GM23338 (cell line): ENCODE measurements around the gene TPRG1. TPM values are rescaled to one million over a fixed set of nuclear protein-coding genes. Genes with fewer than 3 reads are reported as not detected.

ENCODE experiments used
- ATAC-seq: fragments of 200-7000 bp; cut with Tn5 transposase; 3 replicates; pipeline ENCODE4 v1.9.1; 2020
- DNase-seq: peaks from one replicate; pipeline ENCODE4 v3.0.0-alpha.2; 2015; ENCODE audit warnings: low spot score
- H2AFZ ChIP-seq: fragments of 200-600 bp; sonication (generic); 2 replicates; pipeline ENCODE4 v1.8.0; 2016; ENCODE audit warnings: antibody characterized with exemption, mild to moderate bottlenecking, moderate library complexity
- H3F3A ChIP-seq: fragments of 200-600 bp; sonication (generic); replicated peaks from 2 replicates; pipeline ENCODE4 v1.8.0; 2017; ENCODE audit warnings: antibody characterized with exemption, mixed run types, low read depth
- H3K27ac ChIP-seq: fragments of 200-600 bp; sonication (generic); 2 replicates; pipeline ENCODE4 v1.6.1; 2016; ENCODE audit warnings: low read depth
- H3K27me3 ChIP-seq: fragments of 200-600 bp; sonication (generic); 2 replicates; pipeline ENCODE4 v1.8.0; 2016; ENCODE audit warnings: mild to moderate bottlenecking, mixed run types, moderate library complexity; ENCODE audit not compliant: insufficient read depth
- H3K36me3 ChIP-seq: fragments of 200-600 bp; sonication (generic); 2 replicates; pipeline ENCODE4 v1.8.0; 2016; ENCODE audit warnings: mild to moderate bottlenecking; ENCODE audit not compliant: insufficient read depth
- H3K4me1 ChIP-seq: fragments of 200-600 bp; sonication (generic); 2 replicates; pipeline ENCODE4 v1.8.0; 2016; ENCODE audit warnings: mild to moderate bottlenecking, moderate library complexity; ENCODE audit not compliant: insufficient read depth
- H3K4me2 ChIP-seq: fragments of 200-600 bp; sonication (generic); 2 replicates; pipeline ENCODE4 v1.7.1; 2017; ENCODE audit warnings: mixed run types
- H3K4me3 ChIP-seq: fragments of 200-600 bp; sonication (generic); 2 replicates; pipeline ENCODE4 v1.6.1; 2016; ENCODE audit warnings: mixed run types
- H3K79me2 ChIP-seq: fragments of 200-600 bp; sonication (generic); replicated peaks from 2 replicates; pipeline ENCODE4 v1.8.0; 2017; ENCODE audit warnings: mild to moderate bottlenecking; ENCODE audit not compliant: insufficient read depth
- H3K9me2 ChIP-seq: fragments of 200-600 bp; sonication (generic); 2 replicates; pipeline ENCODE4 v1.8.0; 2017; ENCODE audit not compliant: insufficient read depth
- H4K20me1 ChIP-seq: fragments of 200-600 bp; sonication (generic); replicated peaks from 2 replicates; pipeline ENCODE4 v1.8.0; 2017; ENCODE audit warnings: mild to moderate bottlenecking; ENCODE audit not compliant: insufficient read depth
- H3K27ac Mint-ChIP-seq: 2 replicates; pipeline ENCODE4 v1.8.0; 2020; ENCODE audit warnings: inconsistent platforms, mild to moderate bottlenecking, moderate library complexity, mixed read lengths
- H3K27me3 Mint-ChIP-seq: 3 replicates; pipeline ENCODE4 v1.8.0; 2022; ENCODE audit warnings: low read depth, mild to moderate bottlenecking, moderate library complexity, mixed read lengths, inconsistent platforms; ENCODE audit not compliant: insufficient read depth, poor library complexity
- H3K36me3 Mint-ChIP-seq: 3 replicates; pipeline ENCODE4 v1.8.0; 2021; ENCODE audit warnings: low read depth, mild to moderate bottlenecking, inconsistent platforms, moderate library complexity, mixed read lengths
- H3K4me1 Mint-ChIP-seq: 3 replicates; pipeline ENCODE4 v1.8.0; 2020; ENCODE audit warnings: mild to moderate bottlenecking, inconsistent platforms, mixed read lengths
- H3K4me3 Mint-ChIP-seq: 3 replicates; pipeline ENCODE4 v1.8.0; 2021; ENCODE audit warnings: moderate library complexity, mild to moderate bottlenecking, inconsistent platforms, mixed read lengths
- H3K9me3 Mint-ChIP-seq: 3 replicates; pipeline ENCODE4 v1.8.0; 2020; ENCODE audit warnings: moderate library complexity, mild to moderate bottlenecking, inconsistent platforms, mixed read lengths
- CREB1 ChIP-seq: fragments of 250-450 bp; sonication (Bioruptor Pico); IDR thresholded peaks from 2 replicates; pipeline ENCODE4 v1.5.0; 2020; ENCODE audit warnings: low read depth, mild to moderate bottlenecking, moderate library complexity
- CTCF ChIP-seq, 2 experiments: fragments of 200-600 bp in 1 of 2; sonication (generic) in 1 of 2; conservative IDR thresholded peaks; 2 replicates each; pipeline versions ENCODE4 v1.5.1 to v1.6.1; 2016 to 2017; ENCODE audit warnings: antibody characterized with exemption in 2 of 2, low read depth in 2 of 2, mild to moderate bottlenecking in 2 of 2, moderate library complexity in 1 of 2
- ETS1 ChIP-seq: IDR thresholded peaks from 2 replicates; pipeline ENCODE4 v1.6.1; 2016; ENCODE audit warnings: antibody characterized with exemption
- EZH2 ChIP-seq: fragments of 200-600 bp; sonication (generic); IDR thresholded peaks from one replicate; pipeline ENCODE4 v1.8.0; 2017; ENCODE audit warnings: antibody characterized with exemption, mild to moderate bottlenecking, low read depth; ENCODE audit not compliant: unreplicated experiment
- EZH2phosphoT487 ChIP-seq: fragments of 200-600 bp; sonication (generic); IDR thresholded peaks from one replicate; pipeline ENCODE4 v1.8.1; 2018; ENCODE audit warnings: antibody characterized with exemption; ENCODE audit not compliant: unreplicated experiment
- JUNB ChIP-seq: IDR thresholded peaks from one replicate; pipeline ENCODE4 v1.6.1; 2016; ENCODE audit warnings: antibody characterized with exemption; ENCODE audit not compliant: unreplicated experiment
- NANOG ChIP-seq: IDR thresholded peaks from 2 replicates; pipeline ENCODE4 v1.6.1; 2016; ENCODE audit warnings: antibody characterized with exemption, borderline replicate concordance
- STAT1 ChIP-seq: IDR thresholded peaks from one replicate; pipeline ENCODE4 v1.6.1; 2016; ENCODE audit warnings: antibody characterized with exemption; ENCODE audit not compliant: unreplicated experiment
- ZNF331 ChIP-seq: fragments of 250-450 bp; sonication (Bioruptor Pico); IDR thresholded peaks from 2 replicates; pipeline ENCODE4 v1.5.0; 2020; ENCODE audit warnings: low read depth, mild to moderate bottlenecking, moderate library complexity
- ZNF462 ChIP-seq: fragments of 250-450 bp; sonication (Bioruptor Pico); IDR thresholded peaks from 2 replicates; pipeline ENCODE4 v1.5.0; 2020; ENCODE audit warnings: mild to moderate bottlenecking, moderate library complexity
- polyA plus RNA-seq: library from polyadenylated mRNA; unstranded; fragments of >200 nt; fragmentation: Nextera tagmentation; extraction: Ambion mirVana; gene quantifications from 2 replicates; pipeline ENCODE4 v1.2.1, GENCODE V29; 2016
- total RNA-seq: library from RNA; depleted of rRNA; stranded (reverse); fragments of >200 nt; shearing (Covaris generic); gene quantifications from 2 replicates; pipeline ENCODE4 v1.2.3, GENCODE V29; 2014

TPRG1 gene
- total and polyA plus RNA-seq, 2 experiments from 2014 or later: 0.74 to 1.7 TPM

GRCh38 chr3:189282741-189283140 lies 111.0 kb downstream of the TPRG1 start:
- Mint-ChIP-seq H3K9me3 (no peaks in the 10 kb centered on the region), H3K27ac (no peak overlapping the region), H3K27me3 (no peaks in the 10 kb centered on the region), H3K36me3 (no peaks in the 10 kb centered on the region), H3K4me3 (no peak overlapping the region), H3K4me1 (peaks cover 3% of the 10 kb centered on the region; the same call in 1 of the 3 replicates)
- Histone ChIP-seq H3K27ac (no peak overlapping the region), H3F3A (no peaks in the 10 kb centered on the region), H3K4me3 (no peak overlapping the region), H3K27me3 (no peaks in the 10 kb centered on the region), H4K20me1 (no peaks in the 10 kb centered on the region), H3K4me1 (no peaks in the 10 kb centered on the region), H3K4me2 (no peak overlapping the region), H3K36me3 (no peaks in the 10 kb centered on the region), H2AFZ (peak overlapping the region; percentile 16; the same call in 1 of the 2 replicates), H3K79me2 (no peaks in the 10 kb centered on the region), H3K9me2 (no peaks in the 10 kb centered on the region)
- ATAC-seq (no peak), DNase-seq (no peak)
- TF ChIP-seq NANOG (no peak), JUNB (no peak), EZH2phosphoT487 (no peak)

GRCh38 chr3:189286188-189286587 lies 114.4 kb downstream of the TPRG1 start:
- TF ChIP-seq CREB1 (CRISPR knock-in tag) (no peak), STAT1 (no peak), ZNF462 (CRISPR knock-in tag) (no peak), JUNB (no peak), CTCF (conservative IDR thresholded peaks at IDR 0.05; ENCODE audit: low read depth in 2 of 2) (no peak), NANOG (no peak), EZH2phosphoT487 (no peak), ZNF331 (CRISPR knock-in tag) (no peak), EZH2 (no peak), ETS1 (no peak)
- ATAC-seq: no peak

More at GRCh38 chr3:189286188-189286587, 114.4 kb downstream of the TPRG1 start:
- no peak for DNase-seq
- Histone ChIP-seq H3K27me3 (no peaks in the 10 kb centered on the region), H3K36me3 (no peaks in the 10 kb centered on the region), H4K20me1 (no peaks in the 10 kb centered on the region), H2AFZ (no peak overlapping the region), H3F3A (no peaks in the 10 kb centered on the region), H3K79me2 (no peaks in the 10 kb centered on the region), H3K27ac (no peak overlapping the region), H3K4me2 (no peak overlapping the region), H3K4me1 (peaks cover 8% of the 10 kb centered on the region; the same call in 1 of the 2 replicates), H3K9me2 (no peaks in the 10 kb centered on the region), H3K4me3 (no peak overlapping the region)
- H3K9me3 Mint-ChIP-seq: no peaks in the 10 kb centered on the region; the same call in 1 of the 3 replicates
- peaks cover 10% of the 10 kb centered on the region for H3K4me1 Mint-ChIP-seq
- no peak overlapping the region for H3K27ac Mint-ChIP-seq
- H3K4me3 Mint-ChIP-seq: no peak overlapping the region
- H3K36me3 Mint-ChIP-seq: no peaks in the 10 kb centered on the region
- no peaks in the 10 kb centered on the region for H3K27me3 Mint-ChIP-seq
